ENCODE measurements around the gene KLRK1. TPM values are rescaled to one million over a fixed set of nuclear protein-coding genes. Genes with fewer than 3 reads are reported as not detected.

The KLRK1 gene
- polyA plus RNA-seq, 1 donor from 2014 or later, result 14.9 TPM

DNA sequence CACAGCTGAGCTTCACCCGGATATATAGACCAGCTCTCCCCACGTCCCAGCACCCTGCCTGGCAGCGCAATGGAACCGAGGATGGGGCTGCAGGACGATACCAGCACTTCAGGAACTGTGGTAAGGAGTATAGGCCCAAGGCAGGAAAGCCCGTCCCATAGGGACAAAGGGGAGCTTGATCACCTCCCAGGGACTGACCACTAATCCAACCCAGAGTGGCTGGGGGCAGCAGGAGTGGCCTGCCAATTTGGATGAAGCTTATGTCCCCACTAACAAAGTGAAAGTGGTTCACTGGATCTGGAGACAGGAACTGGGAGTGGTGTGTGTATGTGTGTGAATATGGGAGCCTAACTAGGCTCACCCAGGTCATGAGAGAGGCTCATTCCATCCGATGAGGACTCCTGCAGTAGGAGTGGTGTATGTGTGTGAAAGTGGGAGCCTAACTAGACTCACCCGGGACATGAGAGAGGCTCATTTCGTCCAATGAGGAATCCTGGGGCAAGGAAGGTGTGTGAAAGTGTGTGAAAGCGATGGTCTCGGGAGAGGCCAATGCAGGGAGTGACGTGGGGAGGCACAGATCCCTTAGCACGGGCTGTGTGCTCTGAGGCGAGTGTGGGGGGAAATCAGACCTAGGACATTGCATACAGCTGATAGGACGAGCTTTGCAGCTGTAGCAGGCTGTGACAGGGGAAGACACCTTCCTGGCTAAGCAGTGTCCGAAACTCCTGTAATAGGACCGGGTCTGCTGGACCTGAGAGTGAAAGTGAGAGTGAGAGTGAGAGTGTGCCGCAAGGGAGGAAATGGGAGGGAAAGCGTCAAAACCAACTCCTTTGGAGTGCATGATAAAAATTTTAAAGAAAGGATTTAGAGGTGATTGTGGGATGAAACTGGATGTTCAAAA lies 25.7 kb downstream of the KLRK1 start:
- H3K36me3 ChIP-seq (ENCODE audit: insufficient read depth, low read length), result no peaks in the 10 kb centered on the region
- H3K79me2 ChIP-seq (replicated peaks; ENCODE audit: insufficient read depth, low read length), result no peaks in the 10 kb centered on the region
- no peak overlapping the region for H2AFZ ChIP-seq (ENCODE audit: low read depth, low read length)
- H3K27me3 ChIP-seq (ENCODE audit: insufficient read depth, low read depth, low read length), result no peaks in the 10 kb centered on the region
- TF ChIP-seq MXI1 (conservative IDR thresholded peaks at IDR 0.05; ENCODE audit: poor library complexity, severe bottlenecking) (no peak), SMC3 (conservative IDR thresholded peaks at IDR 0.05; ENCODE audit: poor library complexity) (no peak), EZH2 (IDR thresholded peaks at IDR 0.05; ENCODE audit: borderline replicate concordance, insufficient read depth, low read length, poor library complexity, severe bottlenecking) (no peak), RAD21 (conservative IDR thresholded peaks at IDR 0.05) (no peak), EP300 (conservative IDR thresholded peaks at IDR 0.05; ENCODE audit: poor library complexity, severe bottlenecking) (no peak), POLR2AphosphoS5 (IDR thresholded peaks at IDR 0.05) (no peak), TAF1 (IDR thresholded peaks at IDR 0.05; ENCODE audit: low read depth) (no peak)
- TF ChIP-seq, protein P1, sequence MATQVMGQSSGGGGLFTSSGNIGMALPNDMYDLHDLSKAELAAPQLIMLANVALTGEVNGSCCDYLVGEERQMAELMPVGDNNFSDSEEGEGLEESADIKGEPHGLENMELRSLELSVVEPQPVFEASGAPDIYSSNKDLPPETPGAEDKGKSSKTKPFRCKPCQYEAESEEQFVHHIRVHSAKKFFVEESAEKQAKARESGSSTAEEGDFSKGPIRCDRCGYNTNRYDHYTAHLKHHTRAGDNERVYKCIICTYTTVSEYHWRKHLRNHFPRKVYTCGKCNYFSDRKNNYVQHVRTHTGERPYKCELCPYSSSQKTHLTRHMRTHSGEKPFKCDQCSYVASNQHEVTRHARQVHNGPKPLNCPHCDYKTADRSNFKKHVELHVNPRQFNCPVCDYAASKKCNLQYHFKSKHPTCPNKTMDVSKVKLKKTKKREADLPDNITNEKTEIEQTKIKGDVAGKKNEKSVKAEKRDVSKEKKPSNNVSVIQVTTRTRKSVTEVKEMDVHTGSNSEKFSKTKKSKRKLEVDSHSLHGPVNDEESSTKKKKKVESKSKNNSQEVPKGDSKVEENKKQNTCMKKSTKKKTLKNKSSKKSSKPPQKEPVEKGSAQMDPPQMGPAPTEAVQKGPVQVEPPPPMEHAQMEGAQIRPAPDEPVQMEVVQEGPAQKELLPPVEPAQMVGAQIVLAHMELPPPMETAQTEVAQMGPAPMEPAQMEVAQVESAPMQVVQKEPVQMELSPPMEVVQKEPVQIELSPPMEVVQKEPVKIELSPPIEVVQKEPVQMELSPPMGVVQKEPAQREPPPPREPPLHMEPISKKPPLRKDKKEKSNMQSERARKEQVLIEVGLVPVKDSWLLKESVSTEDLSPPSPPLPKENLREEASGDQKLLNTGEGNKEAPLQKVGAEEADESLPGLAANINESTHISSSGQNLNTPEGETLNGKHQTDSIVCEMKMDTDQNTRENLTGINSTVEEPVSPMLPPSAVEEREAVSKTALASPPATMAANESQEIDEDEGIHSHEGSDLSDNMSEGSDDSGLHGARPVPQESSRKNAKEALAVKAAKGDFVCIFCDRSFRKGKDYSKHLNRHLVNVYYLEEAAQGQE (IDR thresholded peaks at IDR 0.05; ENCODE audit: borderline replicate concordance), result no peak
- TF ChIP-seq, protein P2, sequence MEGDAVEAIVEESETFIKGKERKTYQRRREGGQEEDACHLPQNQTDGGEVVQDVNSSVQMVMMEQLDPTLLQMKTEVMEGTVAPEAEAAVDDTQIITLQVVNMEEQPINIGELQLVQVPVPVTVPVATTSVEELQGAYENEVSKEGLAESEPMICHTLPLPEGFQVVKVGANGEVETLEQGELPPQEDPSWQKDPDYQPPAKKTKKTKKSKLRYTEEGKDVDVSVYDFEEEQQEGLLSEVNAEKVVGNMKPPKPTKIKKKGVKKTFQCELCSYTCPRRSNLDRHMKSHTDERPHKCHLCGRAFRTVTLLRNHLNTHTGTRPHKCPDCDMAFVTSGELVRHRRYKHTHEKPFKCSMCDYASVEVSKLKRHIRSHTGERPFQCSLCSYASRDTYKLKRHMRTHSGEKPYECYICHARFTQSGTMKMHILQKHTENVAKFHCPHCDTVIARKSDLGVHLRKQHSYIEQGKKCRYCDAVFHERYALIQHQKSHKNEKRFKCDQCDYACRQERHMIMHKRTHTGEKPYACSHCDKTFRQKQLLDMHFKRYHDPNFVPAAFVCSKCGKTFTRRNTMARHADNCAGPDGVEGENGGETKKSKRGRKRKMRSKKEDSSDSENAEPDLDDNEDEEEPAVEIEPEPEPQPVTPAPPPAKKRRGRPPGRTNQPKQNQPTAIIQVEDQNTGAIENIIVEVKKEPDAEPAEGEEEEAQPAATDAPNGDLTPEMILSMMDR (IDR thresholded peaks at IDR 0.05; ENCODE audit: poor library complexity, severe bottlenecking), result no peak
- no peaks in the 10 kb centered on the region for H4K20me1 ChIP-seq (ENCODE audit: insufficient read depth)
- no peaks in the 10 kb centered on the region for H3K9me2 ChIP-seq (ENCODE audit: insufficient read depth, low read length)
- no peak overlapping the region for H3K9ac ChIP-seq (ENCODE audit: low read length)
- no peak overlapping the region for H3K4me2 ChIP-seq (ENCODE audit: low read length)
- H3K27ac ChIP-seq (ENCODE audit: low read length), result no peak overlapping the region
- no peaks in the 10 kb centered on the region for H3F3A ChIP-seq (ENCODE audit: insufficient read depth, low read length, poor library complexity, severe bottlenecking)
- no peaks in the 10 kb centered on the region for H3K9me3 ChIP-seq (ENCODE audit: low read length)
- no peak overlapping the region for H3K4me3 ChIP-seq (ENCODE audit: low read length)

DNA sequence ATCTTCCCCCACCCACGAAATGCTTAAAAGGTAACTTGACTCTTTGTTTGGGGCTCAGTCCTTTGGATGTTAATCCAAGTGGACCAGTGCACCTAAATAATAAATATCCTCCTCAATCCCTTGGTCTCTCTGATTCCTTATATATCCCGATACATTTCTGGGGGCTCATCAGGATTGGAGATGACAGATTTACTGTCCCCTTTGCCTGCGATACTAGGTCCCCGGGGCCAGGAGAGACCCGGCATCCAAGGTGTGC lies 26.3 kb downstream of the KLRK1 start:
- Histone ChIP-seq H3K27ac (ENCODE audit: low read length) (no peak overlapping the region), H2AFZ (ENCODE audit: low read depth, low read length) (no peak overlapping the region)

More for the DNA sequence above, 26.3 kb downstream of the KLRK1 start:
- H3K4me2 ChIP-seq (ENCODE audit: low read length), result no peak overlapping the region
- H3K9me2 ChIP-seq (ENCODE audit: insufficient read depth, low read length), result no peaks in the 10 kb centered on the region
- H4K20me1 ChIP-seq (ENCODE audit: insufficient read depth), result no peaks in the 10 kb centered on the region
- H3K79me2 ChIP-seq (replicated peaks; ENCODE audit: insufficient read depth, low read length), result no peaks in the 10 kb centered on the region
- no peak overlapping the region for H3K4me3 ChIP-seq (ENCODE audit: low read length)
- no peak overlapping the region for H3K9ac ChIP-seq (ENCODE audit: low read length)
- no peaks in the 10 kb centered on the region for H3F3A ChIP-seq (ENCODE audit: insufficient read depth, low read length, poor library complexity, severe bottlenecking)
- no peaks in the 10 kb centered on the region for H3K27me3 ChIP-seq (ENCODE audit: insufficient read depth, low read depth, low read length)
- TF ChIP-seq RAD21 (conservative IDR thresholded peaks at IDR 0.05), result no peak
- no peak for TF ChIP-seq POLR2AphosphoS5 (IDR thresholded peaks at IDR 0.05)
- no peak for TF ChIP-seq SMC3 (conservative IDR thresholded peaks at IDR 0.05; ENCODE audit: poor library complexity)
- TF ChIP-seq TAF1 (IDR thresholded peaks at IDR 0.05; ENCODE audit: low read depth), result no peak
- TF ChIP-seq, protein P2 (IDR thresholded peaks at IDR 0.05; ENCODE audit: poor library complexity, severe bottlenecking), result no peak
- TF ChIP-seq EP300 (conservative IDR thresholded peaks at IDR 0.05; ENCODE audit: poor library complexity, severe bottlenecking), result no peak
- TF ChIP-seq, protein P1 (IDR thresholded peaks at IDR 0.05; ENCODE audit: borderline replicate concordance), result no peak
- no peak for TF ChIP-seq EZH2 (IDR thresholded peaks at IDR 0.05; ENCODE audit: borderline replicate concordance, insufficient read depth, low read length, poor library complexity, severe bottlenecking)
- no peak for TF ChIP-seq MXI1 (conservative IDR thresholded peaks at IDR 0.05; ENCODE audit: poor library complexity, severe bottlenecking)
- H3K9me3 ChIP-seq (ENCODE audit: low read length), result no peaks in the 10 kb centered on the region
- H3K36me3 ChIP-seq (ENCODE audit: insufficient read depth, low read length), result no peaks in the 10 kb centered on the region

All from neural cell (in vitro differentiated cells).